HG02763 (cell line): ENCODE measurements around the gene TNFAIP1.
"Not testable (repeated sequence)": the region's sequence is repeated elsewhere in the genome, so short reads cannot be mapped to it uniquely, and the experiment has no call there.

ENCODE experiments used
- ATAC-seq: cut with Tn5 transposase; IDR thresholded peaks from one replicate; pipeline ENCODE4 v1.9.1; 2021; ENCODE audit warnings: mild to moderate bottlenecking, moderate library complexity; ENCODE audit not compliant: unreplicated experiment

The TNFAIP1 gene

DNA sequence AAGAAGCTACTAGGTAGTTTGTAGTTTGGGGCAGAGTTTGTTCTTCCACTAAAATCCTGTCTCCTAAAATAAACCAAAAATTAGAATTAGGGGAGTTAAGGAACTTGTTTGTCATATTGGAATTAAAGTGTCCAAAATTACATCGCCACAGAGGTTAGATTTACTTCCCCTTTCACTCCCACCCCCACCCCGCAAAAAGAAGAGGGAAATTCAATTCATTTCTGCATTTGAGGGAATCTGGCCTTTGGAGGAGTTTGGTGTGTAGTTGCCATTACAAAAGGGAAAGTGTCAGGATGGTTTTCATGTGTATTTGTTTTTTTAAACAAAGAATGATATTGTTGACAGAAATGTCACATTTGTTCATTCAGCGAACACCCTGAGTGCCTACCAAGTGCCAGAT, 10.8 kb upstream of the TNFAIP1 start:
- ATAC-seq = no peak

GRCh38 chr17:28325211-28325610, 10.3 kb upstream of the TNFAIP1 start:
- ATAC-seq = no peak

GRCh38 chr17:28326114-28326513, 9.4 kb upstream of the TNFAIP1 start:
- ATAC-seq = no peak

DNA sequence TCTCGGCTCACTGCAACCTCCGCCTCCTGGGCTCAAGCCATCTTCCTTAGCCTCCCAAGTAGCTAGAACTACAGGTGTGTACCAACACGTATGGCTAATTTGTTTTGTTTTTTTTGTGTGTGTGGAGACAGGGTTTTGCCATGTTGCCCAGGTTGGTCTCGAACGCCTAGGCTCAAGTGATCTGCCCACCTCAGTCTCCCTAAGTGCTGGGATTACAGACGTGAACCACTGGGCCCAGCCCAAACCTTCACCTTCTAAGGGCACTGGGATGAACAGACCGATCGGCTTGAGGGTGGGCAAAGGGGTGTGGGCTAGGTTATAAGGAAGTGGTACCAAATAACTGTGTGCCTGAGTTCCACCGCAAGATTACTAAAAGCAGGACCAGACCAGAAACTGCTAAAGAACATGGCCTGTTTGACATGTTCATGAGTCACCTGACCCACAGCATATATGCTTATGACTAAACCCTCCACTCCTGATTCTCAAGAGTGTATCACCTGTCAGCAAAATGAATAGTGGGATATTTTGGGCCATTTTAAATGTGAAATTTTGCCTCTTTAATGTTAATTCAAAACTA, 8.4 kb upstream of the TNFAIP1 start:
- no peak for ATAC-seq

- ATAC-seq = no peak
These were observed 7.9 kb upstream of the TNFAIP1 start for GRCh38 chr17:28327709-28328108.

DNA sequence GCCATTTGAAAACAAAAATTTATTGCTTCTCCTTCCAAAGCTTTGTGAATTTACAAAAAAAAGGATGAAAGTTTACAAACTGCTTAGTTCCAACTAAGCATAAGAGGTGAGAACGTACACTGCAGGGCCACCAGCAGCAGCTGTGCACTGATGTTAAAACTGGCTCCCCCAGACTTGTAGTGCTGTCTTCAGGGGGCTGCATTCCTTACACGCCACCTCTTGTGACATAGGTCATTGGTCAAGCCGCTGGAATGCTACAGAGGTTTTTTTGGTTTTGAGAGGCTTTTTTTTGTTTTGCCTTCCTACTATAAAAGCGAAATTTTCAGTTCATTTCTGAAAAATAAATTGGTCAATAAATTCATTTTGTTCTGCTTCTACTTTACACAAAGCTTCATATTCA, 7.2 kb upstream of the TNFAIP1 start:
- no peak for ATAC-seq

DNA sequence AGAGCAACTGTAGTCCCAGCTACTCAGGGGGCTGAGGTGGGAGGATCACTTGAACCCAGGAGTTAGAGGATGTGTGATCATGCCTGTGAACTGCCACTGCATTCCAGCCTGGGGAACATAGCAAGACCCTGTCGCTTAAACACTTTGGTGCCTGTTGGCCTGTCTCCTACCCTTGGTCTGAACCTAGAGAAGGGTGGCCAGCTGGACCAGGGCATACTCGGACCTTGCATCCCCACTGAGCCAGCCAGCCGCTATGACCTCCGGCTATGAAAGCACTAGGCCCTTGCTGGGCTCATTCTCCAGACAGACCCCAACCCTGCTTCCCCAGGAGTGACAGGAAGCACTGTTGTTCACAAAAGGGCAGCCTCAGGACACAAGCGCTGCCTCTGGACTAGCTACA, 4.9 kb upstream of the TNFAIP1 start:
- ATAC-seq = no peak

DNA sequence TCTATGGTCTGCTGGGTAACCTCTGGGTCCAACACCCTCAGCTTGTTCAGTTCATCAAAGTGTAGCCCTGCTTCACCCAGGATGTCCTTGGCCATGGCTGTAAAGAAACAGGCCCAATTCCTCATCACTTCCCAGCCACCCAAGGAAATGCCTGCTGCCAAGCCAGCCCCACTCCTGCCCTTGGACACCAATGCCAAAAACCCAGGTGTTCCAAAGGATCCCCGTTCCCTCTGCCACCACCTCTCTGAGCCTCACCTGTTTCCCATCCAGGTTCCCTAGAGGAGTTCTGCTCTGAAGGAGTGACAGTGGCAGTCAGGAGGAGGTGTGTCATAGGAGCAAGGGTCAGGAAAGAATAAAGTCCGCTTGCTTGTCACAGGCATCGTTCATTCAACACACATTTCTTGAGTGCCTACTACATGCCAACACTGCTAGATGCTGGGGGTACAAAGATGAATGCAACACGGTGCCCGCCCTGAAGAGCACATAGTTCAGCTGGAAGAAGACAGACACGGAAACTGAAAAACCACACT, 3.6 kb upstream of the TNFAIP1 start:
- no peak for ATAC-seq

GRCh38 chr17:28333083-28333746, 2.3 kb upstream of the TNFAIP1 start:
- ATAC-seq = no peak

- no peak for ATAC-seq
These were observed 1.4 kb upstream of the TNFAIP1 start for GRCh38 chr17:28334171-28334570.

DNA sequence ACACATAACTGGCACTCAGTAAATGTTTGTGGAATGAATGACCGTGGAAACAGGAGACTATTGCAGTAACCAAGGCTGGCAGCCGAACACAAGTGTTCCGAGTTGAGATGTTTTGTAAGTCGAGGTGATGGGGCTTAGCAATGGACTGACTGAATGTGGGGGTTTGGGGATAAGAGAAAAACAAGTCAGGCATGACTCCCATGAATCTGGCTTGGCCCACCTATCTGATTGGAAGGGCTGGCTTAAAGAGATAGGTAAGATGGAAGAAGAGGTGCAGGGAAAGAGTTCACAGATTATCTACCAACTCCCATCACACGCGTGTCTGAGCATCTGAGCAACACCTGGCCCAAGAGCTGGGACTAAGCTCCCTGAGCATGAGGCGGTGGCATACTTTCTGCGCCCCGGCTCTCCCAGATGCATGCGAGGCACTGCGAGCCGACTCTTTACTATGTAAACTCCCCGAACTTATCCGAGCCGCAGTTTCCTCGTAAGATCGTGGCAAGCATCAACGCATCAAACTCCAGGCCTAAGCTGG, 828 bp upstream of the TNFAIP1 start:
- no peak for ATAC-seq

- no peak for ATAC-seq
These were observed 654 bp downstream of the TNFAIP1 start for GRCh38 chr17:28335959-28336871.

DNA sequence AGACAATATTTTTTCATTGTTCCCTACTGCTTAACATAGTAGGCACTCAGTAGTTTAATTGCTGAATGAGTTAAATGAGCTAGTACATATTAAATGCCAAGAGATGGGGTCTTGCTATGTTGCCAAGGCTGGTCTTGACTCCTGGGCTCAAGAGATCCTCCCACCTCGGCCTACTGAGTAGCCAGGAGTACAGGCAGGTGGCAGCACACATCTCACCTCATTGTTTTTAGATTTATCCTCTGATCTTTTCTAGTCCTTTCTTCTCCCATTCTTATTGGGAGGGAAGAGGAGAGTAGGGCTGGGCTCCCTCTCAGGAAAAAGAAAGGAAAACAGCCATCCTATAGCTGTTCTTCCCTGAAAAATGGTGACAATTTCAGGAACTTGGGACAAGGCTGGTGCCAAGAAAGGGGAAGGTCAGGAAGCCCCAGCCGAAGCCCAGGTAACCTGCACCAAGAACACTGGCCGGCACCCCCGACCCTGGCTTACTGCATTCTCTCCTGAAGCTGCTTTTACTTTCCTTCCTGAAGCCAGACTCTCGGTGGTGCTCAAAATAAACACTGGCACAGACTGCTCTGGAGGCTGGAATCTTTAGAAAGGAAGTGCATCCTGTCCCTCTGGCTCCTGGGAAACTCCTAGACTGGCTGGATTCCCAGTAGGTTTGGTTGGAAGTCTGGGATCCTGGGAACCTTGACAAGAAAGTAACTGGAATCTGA, 2.7 kb downstream of the TNFAIP1 start:
- no peak for ATAC-seq

- ATAC-seq = not testable (repeated sequence)
These were observed 3.2 kb downstream of the TNFAIP1 start for GRCh38 chr17:28338769-28339212.

GRCh38 chr17:28339431-28339830, 3.9 kb downstream of the TNFAIP1 start:
- no peak for ATAC-seq

GRCh38 chr17:28340374-28340773, 4.8 kb downstream of the TNFAIP1 start:
- ATAC-seq = no peak

DNA sequence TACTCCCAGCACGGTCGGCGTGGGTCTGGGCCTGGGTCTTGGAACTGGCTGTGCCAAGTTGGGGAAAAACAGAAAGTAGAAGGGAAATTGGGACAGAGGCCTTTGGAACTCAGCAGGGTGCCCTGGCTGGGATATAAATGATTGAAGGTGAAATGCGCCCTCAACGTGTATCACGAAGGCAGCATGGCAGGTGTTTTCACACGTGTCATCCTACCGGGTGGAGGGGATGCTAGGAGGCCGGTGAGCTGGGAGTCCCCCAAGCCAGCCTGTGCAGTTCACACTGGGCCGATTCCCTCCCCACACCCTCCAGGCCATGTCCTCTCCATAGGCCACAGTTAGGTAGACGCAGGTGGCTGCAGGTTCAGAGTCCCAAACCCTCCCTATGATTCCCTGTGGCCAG, 6.0 kb downstream of the TNFAIP1 start:
- ATAC-seq = no peak

GRCh38 chr17:28342313-28342712, 6.8 kb downstream of the TNFAIP1 start:
- ATAC-seq = no peak

DNA sequence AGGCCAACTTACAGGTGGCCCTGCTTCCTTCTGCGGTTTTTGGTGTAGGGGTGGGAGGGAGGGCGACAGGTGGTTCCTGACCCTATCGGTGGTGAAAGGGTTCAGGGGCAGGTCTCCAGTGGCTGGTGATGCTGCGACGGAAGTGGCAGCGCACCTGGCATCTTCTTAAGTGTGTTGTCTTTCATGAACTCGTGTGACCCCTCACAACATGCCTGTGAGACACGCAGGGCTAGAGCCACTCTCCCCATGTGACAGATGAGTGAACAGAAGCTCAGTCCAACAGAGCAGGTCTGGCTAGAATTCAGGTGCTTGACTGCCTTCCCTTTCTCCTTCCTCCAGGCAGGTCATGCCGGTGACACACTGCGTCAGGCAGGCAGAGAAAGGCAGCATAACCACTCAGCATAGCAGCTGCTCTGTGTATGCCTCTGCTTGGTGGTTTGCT, 8.0 kb downstream of the TNFAIP1 start:
- ATAC-seq = no peak

- ATAC-seq = no peak
These were observed 8.4 kb downstream of the TNFAIP1 start for GRCh38 chr17:28344011-28344410.
